ENCODE data around the gene SLC16A12.

Gene SLC16A12, protein sequence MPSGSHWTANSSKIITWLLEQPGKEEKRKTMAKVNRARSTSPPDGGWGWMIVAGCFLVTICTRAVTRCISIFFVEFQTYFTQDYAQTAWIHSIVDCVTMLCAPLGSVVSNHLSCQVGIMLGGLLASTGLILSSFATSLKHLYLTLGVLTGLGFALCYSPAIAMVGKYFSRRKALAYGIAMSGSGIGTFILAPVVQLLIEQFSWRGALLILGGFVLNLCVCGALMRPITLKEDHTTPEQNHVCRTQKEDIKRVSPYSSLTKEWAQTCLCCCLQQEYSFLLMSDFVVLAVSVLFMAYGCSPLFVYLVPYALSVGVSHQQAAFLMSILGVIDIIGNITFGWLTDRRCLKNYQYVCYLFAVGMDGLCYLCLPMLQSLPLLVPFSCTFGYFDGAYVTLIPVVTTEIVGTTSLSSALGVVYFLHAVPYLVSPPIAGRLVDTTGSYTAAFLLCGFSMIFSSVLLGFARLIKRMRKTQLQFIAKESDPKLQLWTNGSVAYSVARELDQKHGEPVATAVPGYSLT

DNA sequence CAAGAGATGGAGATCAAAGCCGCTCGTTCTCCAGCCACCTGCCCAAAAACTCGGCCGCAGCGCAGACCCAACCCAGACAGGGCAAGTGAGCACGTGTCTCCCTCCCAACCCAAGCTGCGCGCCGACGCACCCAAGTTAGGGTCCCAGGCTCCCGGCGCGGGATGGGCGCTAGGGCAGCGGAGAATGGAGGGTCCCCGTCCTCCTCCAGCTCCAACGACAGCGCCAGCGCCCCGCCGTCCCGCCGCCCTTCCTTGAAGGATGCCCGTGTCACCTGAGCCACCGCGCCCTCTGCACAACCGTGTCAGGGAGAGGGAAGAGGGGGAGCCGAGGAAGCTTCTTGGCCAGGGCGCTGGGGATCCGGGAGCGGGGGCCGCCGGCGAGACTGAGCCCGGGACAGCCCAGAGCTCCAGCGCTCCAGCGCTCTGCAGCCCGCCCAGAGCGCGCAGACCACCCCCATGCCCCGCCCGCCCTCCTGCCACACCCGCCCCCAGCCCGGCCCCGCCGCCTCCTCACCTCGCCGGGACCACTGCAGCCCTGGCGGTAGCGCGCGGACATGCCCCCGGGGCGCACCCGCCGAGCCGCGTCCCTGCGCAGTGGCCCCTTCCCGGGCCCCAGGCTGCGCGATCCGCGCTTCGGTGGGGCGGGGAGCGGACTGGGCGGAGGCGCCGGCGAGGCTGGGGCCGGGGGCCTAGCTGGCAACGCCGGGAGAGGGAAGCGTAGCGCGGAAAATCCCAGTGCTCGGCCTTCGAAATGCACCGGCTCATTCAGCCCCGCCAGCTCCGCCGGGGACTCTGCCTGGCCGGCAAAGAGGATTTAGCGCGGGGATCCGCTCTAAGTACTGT, at the start of gene SLC16A12:
Gene SLC16A12 (minus strand): TSS at position 424 of the 842 bp plus-strand sequence. CDS start 73,016 bp downstream, outside the sequence.
- DNase-seq, result peak in 2 of 10 donors; percentile 63 to 73
- intact Hi-C loops (cut with DNase I), result no loop called here

GRCh38 chr10:89582022-89582421, 46.6 kb upstream of the SLC16A12 start:
- DNase-seq, result no peak
- intact Hi-C loops (cut with DNase I), result no loop called here

GRCh38 chr10:89580243-89580642, 44.8 kb upstream of the SLC16A12 start:
- intact Hi-C loops (cut with DNase I), result no loop called here
- DNase-seq, result peak in 1 of 10 donors; percentile 19

DNA sequence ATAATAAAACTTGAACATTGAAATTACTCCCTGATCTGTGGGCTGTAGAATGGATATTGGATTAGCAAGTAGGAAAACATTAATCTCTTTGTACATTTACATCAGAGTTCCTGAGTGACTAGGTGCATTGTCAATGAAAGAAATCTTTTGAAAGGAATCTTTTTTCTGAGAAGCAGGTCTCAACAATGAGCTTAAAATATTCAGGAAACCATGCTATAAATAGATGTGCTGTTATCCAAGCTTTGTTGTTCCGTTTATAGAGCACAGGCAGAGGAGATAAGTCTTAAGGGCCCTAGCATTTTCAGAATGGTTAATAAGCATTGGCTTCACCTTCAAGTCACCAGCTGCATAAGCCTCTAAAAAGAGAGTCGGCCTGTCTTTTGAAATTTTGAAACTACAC, 41.3 kb upstream of the SLC16A12 start:
- DNase-seq, result no peak
- intact Hi-C loops (cut with DNase I), result no loop called here

- DNase-seq, result no peak
- intact Hi-C loops (cut with DNase I), result no loop called here
Observed at GRCh38 chr10:89576022-89576421, 40.6 kb upstream of the SLC16A12 start.

- intact Hi-C loops (cut with DNase I), result no loop called here
- no peak for DNase-seq
Observed at GRCh38 chr10:89575031-89575430, 39.6 kb upstream of the SLC16A12 start.

DNA sequence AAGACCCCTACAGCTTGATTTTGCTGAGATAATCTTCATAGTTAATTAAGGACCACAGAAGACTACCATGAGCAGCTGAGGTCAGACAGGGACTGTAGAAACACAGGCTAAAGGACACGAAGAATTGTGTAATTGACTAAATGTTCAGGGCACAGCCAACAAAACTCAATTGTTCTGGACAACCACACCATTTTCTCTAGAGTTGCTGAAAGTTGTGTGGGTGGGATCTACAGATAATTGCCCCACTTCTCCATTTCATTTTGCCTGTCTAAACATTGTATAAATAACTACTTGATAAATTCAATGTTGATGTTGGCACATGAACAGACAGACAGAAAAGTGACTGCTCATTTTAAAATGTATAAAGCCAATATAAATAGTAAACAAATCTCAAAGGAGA, 39.0 kb upstream of the SLC16A12 start:
- intact Hi-C loops (cut with DNase I), result no loop called here
- no peak for DNase-seq

GRCh38 chr10:89567576-89568245, 32.3 kb upstream of the SLC16A12 start:
- intact Hi-C loops (cut with DNase I), result no loop called here
- no peak for DNase-seq

DNA sequence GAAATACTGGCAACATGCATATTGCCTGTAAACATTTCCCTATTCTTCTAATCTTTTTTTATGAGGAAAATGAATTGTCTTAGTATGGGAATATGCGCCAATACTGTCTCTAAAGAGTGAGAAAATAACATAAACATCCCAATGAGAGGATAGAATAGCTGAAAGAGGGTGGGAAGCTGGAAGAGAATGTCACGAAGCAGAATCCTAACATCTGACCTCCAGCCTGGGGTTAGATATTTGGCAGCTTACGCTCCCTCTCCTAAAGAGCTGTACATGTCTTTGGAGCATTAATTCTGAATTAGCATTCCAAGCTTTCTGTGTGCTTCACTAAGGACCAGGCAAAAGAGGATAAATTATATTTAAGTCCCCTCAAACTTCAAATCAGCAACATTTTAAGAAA, 31.6 kb upstream of the SLC16A12 start:
- intact Hi-C loops (cut with DNase I), result no loop called here
- no peak for DNase-seq

- intact Hi-C loops (cut with DNase I), result no loop called here
Observed at GRCh38 chr10:89566095-89566950, 30.9 kb upstream of the SLC16A12 start.

DNA sequence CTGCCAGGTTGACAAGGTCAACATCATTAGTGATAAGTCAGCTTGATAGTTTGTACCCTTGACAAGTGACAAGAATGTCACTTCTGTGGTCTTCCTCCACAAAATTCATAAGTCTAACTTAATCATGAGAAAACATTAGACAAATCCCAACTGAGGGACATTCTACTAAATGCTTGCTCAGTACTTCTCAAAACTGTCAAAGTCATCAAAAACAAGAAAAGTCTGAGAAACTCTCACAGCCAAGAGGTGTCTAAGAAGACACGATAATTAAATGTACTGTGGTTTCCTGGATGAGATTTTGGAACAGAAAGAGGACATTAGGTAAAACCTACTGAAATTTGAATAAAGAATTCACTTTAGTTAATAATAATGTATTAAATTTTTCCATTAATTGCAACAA, 29.8 kb upstream of the SLC16A12 start:
- intact Hi-C loops (cut with DNase I), result loop anchor here (2.0 kb wide), 1 partner anchor 138 kb away; no protein-coding TSS in a partner anchor
- no peak for DNase-seq

More at GRCh38 chr10:89566095-89566950, 30.9 kb upstream of the SLC16A12 start:
- DNase-seq, result no peak

DNA sequence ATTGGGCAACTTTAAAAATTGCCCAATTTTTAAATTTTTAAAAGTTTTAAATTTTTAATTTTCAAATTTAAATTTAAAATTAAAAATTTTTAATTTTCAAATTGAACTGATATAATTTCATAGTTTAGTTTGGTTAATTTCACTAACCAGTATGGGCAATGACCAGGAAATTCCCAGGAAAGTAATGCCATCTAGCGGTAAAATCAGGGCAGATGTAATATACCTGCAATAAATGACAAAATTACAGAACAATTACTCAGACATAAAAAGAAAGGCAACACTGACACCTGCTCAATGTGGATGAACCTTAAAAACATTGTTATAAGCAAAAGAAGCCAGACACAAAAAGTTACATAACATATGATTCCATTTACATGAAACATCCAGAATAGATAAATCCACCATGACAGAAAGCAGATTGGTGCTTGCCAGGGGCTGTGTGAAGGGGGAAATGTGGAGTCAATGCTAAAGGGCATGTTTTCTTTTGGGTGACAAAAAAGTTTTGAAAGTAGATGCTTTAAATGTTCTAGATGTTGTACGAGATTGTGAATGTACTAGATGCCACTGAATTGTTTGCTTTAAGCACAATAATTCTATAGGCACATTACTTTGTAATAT, 28.6 kb upstream of the SLC16A12 start:
- intact Hi-C loops (cut with DNase I), result loop anchor here (2.0 to 5.0 kb wide), 2 partner anchors 137 to 342 kb away; no protein-coding TSS in a partner anchor
- DNase-seq, result peak in 1 of 10 donors; percentile 19

DNA sequence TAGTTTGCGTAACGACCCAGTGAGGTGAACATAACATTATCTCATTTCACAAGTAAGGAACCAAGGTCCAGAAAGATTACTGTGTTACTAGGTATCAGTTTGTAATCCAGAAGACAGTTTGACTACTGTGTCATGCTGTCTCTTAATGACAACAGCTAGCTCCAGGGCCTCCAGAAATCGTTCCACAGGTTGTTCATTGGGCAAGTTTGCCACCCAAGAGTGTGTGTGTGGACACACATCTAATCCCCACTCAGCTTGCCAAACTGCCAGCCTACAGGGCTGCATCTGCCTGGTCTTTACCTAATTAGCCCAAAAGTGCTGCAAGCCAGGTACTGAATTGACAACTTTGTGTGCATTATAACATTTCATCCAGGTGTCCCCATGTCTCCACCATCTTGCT, 27.9 kb upstream of the SLC16A12 start:
- intact Hi-C loops (cut with DNase I), result loop anchor here (5.0 kb wide), 1 partner anchor 341 kb away; no protein-coding TSS in a partner anchor

GRCh38 chr10:89556600-89556999, 21.2 kb upstream of the SLC16A12 start:
- intact Hi-C loops (cut with DNase I), result no loop called here
- no peak for DNase-seq

More for the DNA sequence above, 27.9 kb upstream of the SLC16A12 start:
- no peak for DNase-seq

DNA sequence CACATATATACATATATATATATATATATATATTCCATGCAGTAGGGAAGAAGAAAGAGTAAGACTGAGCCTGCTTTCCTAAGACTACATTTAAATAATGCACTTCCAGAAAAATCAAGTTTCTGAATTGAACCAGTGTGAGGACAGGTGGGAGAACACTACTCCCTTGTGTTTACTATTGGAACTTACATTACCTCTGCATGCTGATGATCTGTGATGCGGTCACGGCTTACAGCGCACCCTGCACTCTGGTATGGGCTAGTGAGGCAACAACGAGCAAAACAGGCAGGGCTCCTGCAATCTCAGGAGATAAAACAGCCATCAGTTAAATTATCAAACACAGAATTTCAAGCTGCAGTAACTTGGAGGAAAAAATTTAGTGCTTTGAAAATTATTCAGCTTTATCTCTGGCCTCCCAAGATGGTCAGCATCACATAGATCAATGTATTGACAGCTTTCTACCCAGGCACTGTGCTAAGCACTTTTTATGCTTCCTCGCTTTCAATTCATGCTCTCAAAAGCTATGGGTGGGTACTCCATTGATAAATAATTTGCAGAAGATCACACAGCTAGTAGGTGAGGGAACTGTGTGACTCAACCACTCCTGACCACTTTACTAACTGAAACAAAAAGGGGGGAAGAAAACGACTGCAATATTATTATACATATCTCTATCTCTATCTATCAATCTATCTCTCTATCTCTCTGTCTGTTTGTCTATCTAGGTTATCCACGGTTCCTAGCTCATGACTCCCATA, 20.5 kb upstream of the SLC16A12 start:
- no peak for DNase-seq
- intact Hi-C loops (cut with DNase I), result no loop called here

DNA sequence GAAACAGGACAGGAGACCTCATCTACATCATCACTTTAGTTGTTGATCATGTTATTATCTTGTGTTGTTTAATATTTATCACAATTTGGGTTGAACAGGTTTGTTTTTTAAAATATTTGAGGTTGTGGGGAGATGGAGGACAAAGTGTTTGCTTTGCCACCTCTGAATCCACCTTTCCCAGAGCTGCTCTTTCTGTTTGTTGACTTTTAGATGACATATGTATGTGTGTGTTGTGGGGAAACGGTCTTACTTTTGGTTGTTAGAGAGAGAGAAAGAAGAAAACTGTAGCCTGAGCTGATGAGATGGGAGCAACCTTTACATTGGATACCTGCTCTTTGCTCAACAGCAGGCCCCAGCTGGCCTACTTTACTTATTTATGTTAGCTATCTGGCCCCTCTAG, 19.0 kb upstream of the SLC16A12 start:
- no peak for DNase-seq
- intact Hi-C loops (cut with DNase I), result no loop called here

DNA sequence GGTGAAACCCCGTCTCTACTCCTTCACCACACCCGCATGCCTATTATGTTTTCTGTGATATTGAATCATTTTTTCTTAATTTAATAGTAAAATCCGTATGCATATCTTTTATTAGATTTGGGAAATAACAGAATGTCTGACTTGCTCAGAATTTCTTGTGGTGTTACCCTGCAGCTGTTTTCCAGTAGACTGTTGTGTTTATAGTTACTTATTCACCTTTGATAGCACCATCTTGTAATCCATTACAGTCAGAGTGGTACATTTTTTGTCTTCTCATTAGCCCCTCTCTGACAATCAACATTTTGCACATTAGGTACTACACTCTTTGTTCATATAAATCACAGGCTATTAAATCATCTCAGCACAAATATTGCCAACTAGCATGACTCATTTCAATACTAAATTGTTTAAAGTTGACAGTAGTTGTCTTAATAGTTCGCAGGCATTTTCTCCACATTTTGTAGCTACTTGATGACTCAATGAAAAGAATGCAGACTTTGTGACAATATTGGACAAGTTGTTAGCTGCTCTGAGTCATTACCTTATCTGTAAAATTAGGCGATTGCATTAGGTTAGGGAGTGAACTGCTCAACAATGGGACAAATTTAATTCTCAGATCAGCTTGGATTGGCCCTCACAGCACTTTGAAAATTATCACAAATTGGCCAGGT, 17.8 kb upstream of the SLC16A12 start:
- intact Hi-C loops (cut with DNase I), result no loop called here
- DNase-seq, result no peak

DNA sequence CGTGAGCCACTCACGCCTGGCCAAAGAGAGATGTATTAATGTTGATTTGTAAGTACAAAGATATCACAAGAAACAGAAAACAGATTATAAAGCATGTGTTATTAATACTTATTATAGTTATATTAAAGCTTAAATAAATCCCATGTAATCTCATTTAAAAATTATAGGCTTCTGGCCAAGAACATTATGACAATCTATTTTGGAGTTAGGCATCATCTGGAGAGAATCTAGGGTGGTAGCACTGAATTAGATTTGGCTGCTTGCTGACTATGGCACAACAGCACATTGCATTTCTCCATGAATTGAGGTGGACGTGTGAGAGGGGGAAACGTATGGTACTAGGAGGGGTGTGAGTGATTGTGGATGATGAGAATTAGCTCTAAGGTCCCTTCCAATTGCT, 16.8 kb upstream of the SLC16A12 start:
- intact Hi-C loops (cut with DNase I), result no loop called here

More for the DNA sequence above, 16.8 kb upstream of the SLC16A12 start:
- DNase-seq, result no peak

Data from posterior cingulate gyrus (tissue), 11 donors.